Endothelial cell (in vitro differentiated cells): ENCODE results near the gene EFEMP2. TPM values are rescaled to one million over a fixed set of nuclear protein-coding genes. Genes with fewer than 3 reads are reported as not detected.

Experiments
- DNase-seq: peaks from one replicate; pipeline ENCODE4 v3.0.0; 2021; ENCODE audit warnings: low spot score
- H3K27ac Mint-ChIP-seq: one replicate; pipeline ENCODE4 v1.8.0; 2021; ENCODE audit warnings: mixed read lengths, inconsistent platforms; ENCODE audit not compliant: unreplicated experiment
- H3K27me3 Mint-ChIP-seq: one replicate; pipeline ENCODE4 v1.8.0; 2021; ENCODE audit warnings: mild to moderate bottlenecking, moderate library complexity, mixed read lengths, inconsistent platforms; ENCODE audit not compliant: unreplicated experiment
- H3K36me3 Mint-ChIP-seq: one replicate; pipeline ENCODE4 v1.8.0; 2021; ENCODE audit warnings: mild to moderate bottlenecking, low read depth, mixed read lengths, inconsistent platforms; ENCODE audit not compliant: unreplicated experiment
- H3K4me1 Mint-ChIP-seq: one replicate; pipeline ENCODE4 v1.8.0; 2021; ENCODE audit warnings: mild to moderate bottlenecking, mixed read lengths, inconsistent platforms; ENCODE audit not compliant: unreplicated experiment
- H3K4me3 Mint-ChIP-seq: one replicate; pipeline ENCODE4 v1.8.0; 2021; ENCODE audit warnings: mild to moderate bottlenecking, mixed read lengths, inconsistent platforms; ENCODE audit not compliant: unreplicated experiment
- H3K9me3 Mint-ChIP-seq: one replicate; pipeline ENCODE4 v1.8.0; 2021; ENCODE audit warnings: mixed read lengths, inconsistent platforms; ENCODE audit not compliant: unreplicated experiment
- CTCF ChIP-seq: fragments of 200-600 bp; sonication (generic); IDR thresholded peaks from one replicate; pipeline ENCODE4 v1.5.0; 2021; ENCODE audit warnings: antibody characterized with exemption; ENCODE audit not compliant: unreplicated experiment
- total RNA-seq: library from RNA; stranded (reverse); fragmentation: NEBNext Ultra II Directional; extraction: Animal tissue kit (Norgen Biotek cat#: 25700); gene quantifications from one replicate; pipeline ENCODE4 v1.2.1, GENCODE V29; 2021; ENCODE audit not compliant: unreplicated experiment

EFEMP2 gene
- total RNA-seq, 1 donor from 2014 or later: 248 TPM

DNA sequence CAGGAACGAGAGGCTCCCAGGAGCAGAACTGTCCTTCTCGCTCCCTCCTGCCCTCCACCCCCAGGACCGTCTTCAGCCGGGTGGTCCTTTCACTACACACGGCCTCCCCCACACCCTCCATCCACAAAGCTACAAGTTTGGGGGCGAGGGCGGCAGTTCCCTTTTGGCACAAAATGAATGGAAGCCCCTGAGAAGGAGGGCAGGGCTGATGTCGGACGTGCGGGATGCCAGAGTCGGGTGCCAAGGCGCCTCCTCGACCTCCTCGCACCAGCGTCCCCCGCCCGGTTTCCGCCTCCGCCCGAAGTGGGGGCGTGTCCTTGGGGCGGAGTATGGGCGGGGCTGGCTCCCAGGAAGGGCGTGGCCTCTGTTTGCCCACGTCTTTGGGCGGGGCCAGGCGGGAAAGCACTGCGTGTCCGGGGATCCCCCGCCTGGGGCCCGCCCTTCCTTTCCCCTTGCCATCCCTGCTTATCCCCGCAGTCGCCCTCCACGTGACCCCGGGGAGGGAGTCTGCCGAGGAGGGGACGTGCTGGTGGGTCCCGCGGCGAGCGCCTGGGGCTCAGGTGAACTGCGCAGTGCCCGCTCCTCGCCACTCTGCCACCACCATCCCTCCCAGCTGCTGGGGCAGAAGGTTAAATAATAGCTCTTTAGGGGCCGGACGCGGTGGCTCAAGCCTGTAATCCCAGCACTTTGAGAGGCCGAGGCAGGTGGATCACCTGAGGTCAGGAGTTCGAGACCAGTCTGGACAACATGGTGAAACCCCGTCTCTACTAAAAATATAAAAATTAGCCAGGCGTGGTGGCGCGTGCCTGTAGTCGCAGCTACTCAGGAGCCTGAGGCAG, 937 bp upstream of the EFEMP2 start:
- Mint-ChIP-seq H3K4me3 (peak overlapping the region; percentile 97), H3K9me3 (no peaks in the 10 kb centered on the region), H3K27ac (peak overlapping the region; percentile 82), H3K4me1 (peaks cover 35% of the 10 kb centered on the region), H3K27me3 (peaks cover 30% of the 10 kb centered on the region), H3K36me3 (peaks cover 13% of the 10 kb centered on the region)
- no peak for TF ChIP-seq CTCF
- DNase-seq: peak; percentile 92

DNA sequence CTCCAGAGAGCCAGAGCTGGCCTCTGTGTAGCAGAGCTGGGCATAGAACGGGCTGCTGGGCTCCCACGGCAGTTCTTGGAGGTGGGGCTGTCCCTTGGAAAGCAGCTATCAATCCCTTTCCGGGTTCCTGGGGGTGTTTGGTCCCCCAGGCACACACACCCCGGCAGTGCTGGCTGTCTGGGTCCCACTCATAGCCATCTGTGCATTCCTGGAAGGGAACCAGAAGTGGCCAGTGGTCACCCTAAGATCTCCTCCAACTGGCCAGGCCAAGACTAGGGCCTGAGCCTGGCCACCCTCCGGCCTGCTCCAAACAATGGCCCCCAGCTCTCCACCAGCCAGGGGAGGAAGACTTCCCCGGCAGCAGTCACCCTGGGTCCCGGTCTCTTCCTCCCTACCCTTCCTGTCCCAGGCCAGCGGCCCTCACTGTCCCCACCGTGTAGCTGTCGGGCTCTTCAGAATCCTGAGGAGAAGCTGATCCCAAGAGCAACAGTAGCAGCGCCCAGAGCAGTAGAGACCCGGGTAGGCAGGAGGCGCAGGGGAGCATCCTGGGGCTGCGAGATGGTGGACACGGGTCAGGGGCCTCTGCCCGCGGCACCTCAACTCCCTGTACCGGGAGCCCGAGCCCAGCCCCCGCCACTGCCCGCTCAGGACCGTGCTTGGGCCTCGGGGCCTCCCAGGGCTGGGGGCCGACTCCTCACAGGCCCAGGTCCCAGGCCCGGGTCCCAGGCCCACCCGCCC, 620 bp downstream of the EFEMP2 start:
- H3K4me3 Mint-ChIP-seq: peak overlapping the region; percentile 92
- peak; percentile 56 for DNase-seq
- H3K9me3 Mint-ChIP-seq: no peaks in the 10 kb centered on the region
- peaks cover 43% of the 10 kb centered on the region for H3K4me1 Mint-ChIP-seq
- H3K27ac Mint-ChIP-seq: peak overlapping the region; percentile 61
- TF ChIP-seq CTCF: no peak
- peaks cover 33% of the 10 kb centered on the region for H3K27me3 Mint-ChIP-seq
- H3K36me3 Mint-ChIP-seq: peaks cover 18% of the 10 kb centered on the region

GRCh38 chr11:65870706-65871681, 1.6 kb downstream of the EFEMP2 start:
- DNase-seq: no peak
- no peak for TF ChIP-seq CTCF
- H3K9me3 Mint-ChIP-seq: no peaks in the 10 kb centered on the region
- H3K27me3 Mint-ChIP-seq: peaks cover 27% of the 10 kb centered on the region
- peak overlapping the region; percentile 80 for H3K27ac Mint-ChIP-seq
- H3K4me3 Mint-ChIP-seq: peak overlapping the region; percentile 92
- H3K36me3 Mint-ChIP-seq: peaks cover 18% of the 10 kb centered on the region
- peaks cover 43% of the 10 kb centered on the region for H3K4me1 Mint-ChIP-seq

GRCh38 chr11:65870307-65870658, 2.3 kb downstream of the EFEMP2 start:
- Mint-ChIP-seq H3K4me3 (peak overlapping the region; percentile 85), H3K4me1 (peaks cover 43% of the 10 kb centered on the region), H3K27me3 (peaks cover 27% of the 10 kb centered on the region), H3K27ac (peak overlapping the region; percentile 80), H3K9me3 (no peaks in the 10 kb centered on the region), H3K36me3 (peaks cover 20% of the 10 kb centered on the region)
- DNase-seq: no peak
- TF ChIP-seq CTCF: no peak
